Osteoblast (primary cell): ENCODE results near the gene PHF19. TPM values are rescaled to one million over a fixed set of nuclear protein-coding genes. Genes with fewer than 3 reads are reported as not detected.

Source experiments
- DNase-seq: peaks from one replicate; pipeline ENCODE4 v3.0.0; 2011; ENCODE audit warnings: low spot score, mixed read lengths; ENCODE audit not compliant: insufficient read length; ENCODE audit errors: missing footprints
- H2AFZ ChIP-seq: 2 replicates; pipeline ENCODE4 v1.6.0; 2011; ENCODE audit warnings: mild to moderate bottlenecking, low read length
- H3K27ac ChIP-seq: 2 replicates; pipeline ENCODE4 v1.5.1; 2011; ENCODE audit warnings: mild to moderate bottlenecking, low read depth, low read length, moderate library complexity
- H3K27me3 ChIP-seq: 2 replicates; pipeline ENCODE4 v1.6.0; 2012; ENCODE audit warnings: mild to moderate bottlenecking, control low read depth, inconsistent platforms, low read length, moderate library complexity; ENCODE audit not compliant: insufficient read depth
- H3K36me3 ChIP-seq: 2 replicates; pipeline ENCODE4 v1.5.1; 2011; ENCODE audit warnings: mild to moderate bottlenecking, low read length, control low read depth, moderate library complexity; ENCODE audit not compliant: insufficient read depth
- H3K4me1 ChIP-seq: 2 replicates; pipeline ENCODE4 v1.5.1; 2011; ENCODE audit warnings: mild to moderate bottlenecking, low read length, control low read depth, moderate library complexity; ENCODE audit not compliant: insufficient read depth
- H3K4me2 ChIP-seq: 2 replicates; pipeline ENCODE4 v1.6.0; 2011; ENCODE audit warnings: mild to moderate bottlenecking, low read length; ENCODE audit not compliant: insufficient read depth
- H3K4me3 ChIP-seq: fragments of 200-600 bp; sonication (generic); 3 replicates; pipeline ENCODE4 v1.5.1; 2012; ENCODE audit warnings: mild to moderate bottlenecking, low read length, inconsistent platforms; ENCODE audit not compliant: insufficient read depth
- H3K79me2 ChIP-seq: 2 replicates; pipeline ENCODE4 v1.6.0; 2012; ENCODE audit warnings: mild to moderate bottlenecking, low read length, control low read depth, inconsistent platforms; ENCODE audit not compliant: insufficient read depth
- H3K9me3 ChIP-seq: 2 replicates; pipeline ENCODE4 v1.5.1; 2011; ENCODE audit warnings: low read depth, low read length, control low read depth
- H4K20me1 ChIP-seq: 2 replicates; pipeline ENCODE4 v1.6.0; 2012; ENCODE audit warnings: mild to moderate bottlenecking, low read length, control low read depth; ENCODE audit not compliant: insufficient read depth
- CTCF ChIP-seq: IDR thresholded peaks from 2 replicates; pipeline ENCODE4 v1.5.1; 2011; ENCODE audit warnings: mild to moderate bottlenecking, low read depth, low read length, moderate library complexity; ENCODE audit errors: extremely low read depth
- total RNA-seq: library from RNA; depleted of rRNA; stranded (reverse); fragments of >200 nt; gene quantifications from 2 replicates; pipeline ENCODE4 v1.2.3, GENCODE V29; 2012

Gene PHF19
- total RNA-seq, 1 donor, result 16.6 TPM

- Histone ChIP-seq H3K4me1 (no peaks in the 10 kb centered on the region), H3K36me3 (peaks cover 8% of the 10 kb centered on the region), H3K4me2 (no peak overlapping the region), H3K27me3 (no peaks in the 10 kb centered on the region), H4K20me1 (no peaks in the 10 kb centered on the region), H3K79me2 (no peaks in the 10 kb centered on the region), H3K9me3 (no peaks in the 10 kb centered on the region), H3K27ac (no peak overlapping the region), H2AFZ (no peak overlapping the region), H3K4me3 (no peak overlapping the region)
- DNase-seq, result no peak
- TF ChIP-seq CTCF, result no peak
Measured at GRCh38 chr9:120853198-120853597, 23.8 kb downstream of the PHF19 start.

GRCh38 chr9:120852240-120853010 is 24.6 kb downstream of the PHF19 start:
- H4K20me1 ChIP-seq, result no peaks in the 10 kb centered on the region
- no peaks in the 10 kb centered on the region for H3K9me3 ChIP-seq
- TF ChIP-seq CTCF, result no peak
- H3K36me3 ChIP-seq, result peaks cover 2% of the 10 kb centered on the region
- H3K4me2 ChIP-seq, result no peak overlapping the region
- no peak overlapping the region for H3K27ac ChIP-seq
- DNase-seq, result no peak
- H3K27me3 ChIP-seq, result no peaks in the 10 kb centered on the region
- H2AFZ ChIP-seq, result no peak overlapping the region
- H3K4me3 ChIP-seq, result no peak overlapping the region
- no peaks in the 10 kb centered on the region for H3K79me2 ChIP-seq
- no peaks in the 10 kb centered on the region for H3K4me1 ChIP-seq

GRCh38 chr9:120851449-120851848 is 25.5 kb downstream of the PHF19 start:
- Histone ChIP-seq H3K27ac (no peak overlapping the region), H3K9me3 (no peaks in the 10 kb centered on the region), H3K36me3 (no peaks in the 10 kb centered on the region), H4K20me1 (no peaks in the 10 kb centered on the region), H3K27me3 (no peaks in the 10 kb centered on the region), H3K4me1 (no peaks in the 10 kb centered on the region), H3K79me2 (no peaks in the 10 kb centered on the region), H3K4me3 (no peak overlapping the region), H3K4me2 (no peak overlapping the region), H2AFZ (no peak overlapping the region)
- no peak for TF ChIP-seq CTCF
- DNase-seq, result no peak

- no peaks in the 10 kb centered on the region for H3K79me2 ChIP-seq
- no peaks in the 10 kb centered on the region for H3K9me3 ChIP-seq
- no peaks in the 10 kb centered on the region for H4K20me1 ChIP-seq
- H3K4me1 ChIP-seq, result no peaks in the 10 kb centered on the region
- no peak for DNase-seq
- no peak for TF ChIP-seq CTCF
- no peak overlapping the region for H3K4me2 ChIP-seq
- no peaks in the 10 kb centered on the region for H3K27me3 ChIP-seq
- H3K27ac ChIP-seq, result no peak overlapping the region
- no peak overlapping the region for H3K4me3 ChIP-seq
- no peaks in the 10 kb centered on the region for H3K36me3 ChIP-seq
- no peak overlapping the region for H2AFZ ChIP-seq
Measured at GRCh38 chr9:120850315-120850714, 26.7 kb downstream of the PHF19 start.
